AG08396 (cell line): ENCODE data around the gene NUP188.

Experiments
- DNase-seq: peaks from one replicate; pipeline ENCODE4 v3.0.0; 2012; ENCODE audit warnings: low spot score, mixed read lengths

Gene NUP188

DNA sequence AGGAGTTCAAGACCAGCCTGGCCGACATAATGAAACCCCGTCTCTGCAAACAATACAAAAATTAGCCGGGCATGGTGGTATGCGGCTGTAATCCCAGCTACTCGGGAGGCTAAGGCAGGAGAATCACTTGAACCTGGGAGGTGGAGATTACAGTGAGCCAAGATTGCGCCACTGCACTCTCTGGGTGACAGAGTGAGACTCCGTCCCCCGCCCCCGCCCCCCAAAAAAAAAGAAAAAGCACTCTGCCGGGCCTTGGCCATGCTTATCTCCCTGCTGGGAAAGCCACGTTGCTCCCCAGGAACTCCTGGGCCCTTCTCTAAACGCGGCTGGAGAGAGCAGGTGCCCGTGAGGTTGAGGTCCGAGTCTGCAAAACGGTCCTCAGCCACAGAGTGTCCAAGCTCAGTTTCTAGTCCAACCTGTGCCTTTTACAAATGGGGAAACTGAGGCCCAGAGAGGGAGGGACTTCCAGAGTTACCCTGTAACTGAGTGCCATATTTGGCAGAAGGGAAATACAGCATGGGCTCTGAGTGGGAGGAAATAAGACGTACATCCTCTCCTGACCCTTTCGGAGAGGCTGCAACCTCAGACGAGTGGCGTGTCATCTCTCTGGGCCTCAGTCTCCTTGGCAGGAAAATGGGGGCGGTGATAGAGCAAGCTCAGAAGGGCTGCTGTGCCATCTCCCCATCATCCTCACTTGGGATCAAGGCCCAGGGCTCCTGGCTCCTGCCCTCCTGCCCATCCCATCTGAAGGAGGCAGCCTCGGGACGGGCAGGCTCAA lies 33.3 kb upstream of the NUP188 start:
- DNase-seq: no peak

DNA sequence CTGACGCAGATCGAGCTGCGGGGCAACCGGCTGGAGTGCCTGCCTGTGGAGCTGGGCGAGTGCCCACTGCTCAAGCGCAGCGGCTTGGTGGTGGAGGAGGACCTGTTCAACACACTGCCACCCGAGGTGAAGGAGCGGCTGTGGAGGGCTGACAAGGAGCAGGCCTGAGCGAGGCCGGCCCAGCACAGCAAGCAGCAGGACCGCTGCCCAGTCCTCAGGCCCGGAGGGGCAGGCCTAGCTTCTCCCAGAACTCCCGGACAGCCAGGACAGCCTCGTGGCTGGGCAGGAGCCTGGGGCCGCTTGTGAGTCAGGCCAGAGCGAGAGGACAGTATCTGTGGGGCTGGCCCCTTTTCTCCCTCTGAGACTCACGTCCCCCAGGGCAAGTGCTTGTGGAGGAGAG lies 31.3 kb upstream of the NUP188 start:
- DNase-seq: no peak

DNA sequence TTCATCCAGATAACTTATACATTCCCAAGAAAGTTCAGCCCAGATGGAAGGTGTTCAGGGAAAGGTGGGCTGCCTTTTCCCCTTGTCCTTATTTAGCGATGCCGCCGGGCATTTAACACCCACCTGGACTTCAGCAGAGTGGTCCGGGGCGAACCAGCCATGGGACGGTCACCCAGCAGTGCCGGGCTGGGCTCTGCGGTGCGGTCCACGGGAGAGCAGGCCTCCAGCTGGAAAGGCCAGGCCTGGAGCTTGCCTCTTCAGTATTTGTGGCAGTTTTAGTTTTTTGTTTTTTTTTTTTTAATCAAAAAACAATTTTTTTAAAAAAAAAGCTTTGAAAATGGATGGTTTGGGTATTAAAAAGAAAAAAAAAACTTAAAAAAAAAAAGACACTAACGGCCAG lies 30.8 kb upstream of the NUP188 start:
- DNase-seq: no peak

DNA sequence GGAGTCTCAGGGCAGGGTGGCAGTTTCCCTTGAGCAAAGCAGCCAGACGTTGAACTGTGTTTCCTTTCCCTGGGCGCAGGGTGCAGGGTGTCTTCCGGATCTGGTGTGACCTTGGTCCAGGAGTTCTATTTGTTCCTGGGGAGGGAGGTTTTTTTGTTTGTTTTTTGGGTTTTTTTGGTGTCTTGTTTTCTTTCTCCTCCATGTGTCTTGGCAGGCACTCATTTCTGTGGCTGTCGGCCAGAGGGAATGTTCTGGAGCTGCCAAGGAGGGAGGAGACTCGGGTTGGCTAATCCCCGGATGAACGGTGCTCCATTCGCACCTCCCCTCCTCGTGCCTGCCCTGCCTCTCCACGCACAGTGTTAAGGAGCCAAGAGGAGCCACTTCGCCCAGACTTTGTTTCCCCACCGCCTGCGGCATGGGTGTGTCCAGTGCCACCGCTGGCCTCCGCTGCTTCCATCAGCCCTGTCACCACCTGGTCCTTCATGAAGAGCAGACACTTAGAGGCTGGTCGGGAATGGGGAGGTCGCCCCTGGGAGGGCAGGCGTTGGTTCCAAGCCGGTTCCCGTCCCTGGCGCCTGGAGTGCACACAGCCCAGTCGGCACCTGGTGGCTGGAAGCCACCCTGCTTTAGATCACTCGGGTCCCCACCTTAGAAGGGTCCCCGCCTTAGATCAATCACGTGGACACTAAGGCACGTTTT lies 30.2 kb upstream of the NUP188 start:
- DNase-seq: peak; percentile 86

DNA sequence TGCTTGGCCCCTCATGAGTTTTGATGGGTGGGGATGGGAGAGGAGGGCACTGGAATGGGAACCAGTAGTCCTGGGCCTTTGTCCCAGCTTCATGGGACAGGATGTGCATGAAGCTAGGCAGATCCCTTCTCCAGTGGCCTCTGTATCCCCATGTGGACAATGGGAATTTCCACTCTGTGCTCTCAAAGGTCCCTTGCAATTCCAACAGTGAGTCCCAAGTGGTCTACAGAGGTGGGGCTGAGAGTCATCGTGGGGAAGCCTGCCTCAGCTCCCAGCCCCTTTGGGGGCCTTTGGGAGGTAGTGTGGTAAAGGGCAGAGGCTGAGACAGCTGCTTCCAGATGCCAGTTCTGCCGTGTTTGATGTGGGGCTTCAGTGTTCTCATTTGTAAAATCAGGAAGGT lies 28.6 kb upstream of the NUP188 start:
- no peak for DNase-seq

DNA sequence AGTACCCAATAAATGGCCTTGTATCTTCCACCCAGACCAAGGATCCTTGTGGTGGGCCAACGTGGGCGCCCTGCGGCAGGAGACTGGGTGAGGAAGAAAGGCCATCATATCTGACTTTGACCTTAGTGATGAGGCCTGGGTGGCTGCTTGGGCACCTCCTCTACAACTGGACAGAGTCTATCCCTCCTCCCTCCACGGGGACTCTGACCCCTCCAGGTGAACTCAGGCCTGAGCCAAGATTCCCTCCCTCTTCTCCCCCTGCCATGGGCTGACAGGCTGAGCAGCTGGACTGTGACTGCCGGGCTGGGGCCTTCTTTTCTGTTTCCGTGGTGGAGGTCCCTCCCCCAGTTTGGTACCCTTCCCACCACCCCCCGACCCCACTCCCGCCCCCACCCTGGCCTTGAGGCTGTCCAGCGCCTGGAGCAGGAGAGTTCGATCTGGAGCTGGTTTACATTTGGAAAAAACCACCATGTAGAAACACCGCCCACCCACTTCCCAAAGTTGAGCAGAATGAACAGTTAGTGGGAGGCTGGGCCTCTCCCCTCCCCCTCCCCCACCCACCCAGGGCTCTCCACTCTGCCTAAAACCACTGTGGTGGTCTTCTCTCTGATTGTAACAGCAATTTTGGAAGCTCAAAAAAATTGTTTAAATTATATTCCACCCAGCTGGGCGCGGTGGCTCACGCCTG lies 28.0 kb upstream of the NUP188 start:
- DNase-seq: no peak

DNA sequence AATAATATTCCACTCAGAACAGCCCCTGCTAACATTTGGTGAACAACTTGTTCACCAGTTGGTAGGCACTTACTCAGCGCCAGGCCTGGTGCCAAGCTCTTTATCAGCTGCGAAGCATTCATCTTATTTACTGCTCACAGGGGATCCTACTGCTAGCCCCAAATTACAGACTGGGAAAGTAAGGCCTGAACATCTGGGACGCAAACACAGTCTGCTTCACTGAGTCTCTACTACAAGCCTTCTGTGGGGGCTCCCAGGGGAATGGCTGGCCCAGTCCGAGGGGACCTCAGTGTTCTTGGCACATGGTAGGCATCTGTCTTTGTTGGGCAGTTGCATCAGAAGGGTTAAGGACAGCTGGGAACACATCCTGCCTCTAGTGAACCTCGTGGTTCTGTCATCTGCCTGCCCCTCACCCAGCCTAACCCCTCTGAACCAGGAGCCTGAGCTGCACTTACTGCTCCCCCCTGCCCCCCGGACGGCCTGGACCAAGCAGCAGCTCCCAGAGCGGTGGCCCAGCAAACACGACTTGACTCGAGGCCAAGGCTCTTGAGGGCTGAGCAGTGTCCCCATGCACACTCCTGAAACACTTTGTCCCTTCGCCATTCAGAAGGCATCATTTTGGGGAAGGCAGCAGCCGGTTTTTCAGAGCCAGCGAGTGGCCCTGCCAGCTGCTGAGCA lies 27.0 kb upstream of the NUP188 start, which contains the start of gene PHYHD1:
Gene PHYHD1, plus strand, starts transcription at position 602 of the 678 bp plus-strand sequence. CDS start 1,342 bp downstream, outside the sequence.
- DNase-seq: peak; percentile 75

DNA sequence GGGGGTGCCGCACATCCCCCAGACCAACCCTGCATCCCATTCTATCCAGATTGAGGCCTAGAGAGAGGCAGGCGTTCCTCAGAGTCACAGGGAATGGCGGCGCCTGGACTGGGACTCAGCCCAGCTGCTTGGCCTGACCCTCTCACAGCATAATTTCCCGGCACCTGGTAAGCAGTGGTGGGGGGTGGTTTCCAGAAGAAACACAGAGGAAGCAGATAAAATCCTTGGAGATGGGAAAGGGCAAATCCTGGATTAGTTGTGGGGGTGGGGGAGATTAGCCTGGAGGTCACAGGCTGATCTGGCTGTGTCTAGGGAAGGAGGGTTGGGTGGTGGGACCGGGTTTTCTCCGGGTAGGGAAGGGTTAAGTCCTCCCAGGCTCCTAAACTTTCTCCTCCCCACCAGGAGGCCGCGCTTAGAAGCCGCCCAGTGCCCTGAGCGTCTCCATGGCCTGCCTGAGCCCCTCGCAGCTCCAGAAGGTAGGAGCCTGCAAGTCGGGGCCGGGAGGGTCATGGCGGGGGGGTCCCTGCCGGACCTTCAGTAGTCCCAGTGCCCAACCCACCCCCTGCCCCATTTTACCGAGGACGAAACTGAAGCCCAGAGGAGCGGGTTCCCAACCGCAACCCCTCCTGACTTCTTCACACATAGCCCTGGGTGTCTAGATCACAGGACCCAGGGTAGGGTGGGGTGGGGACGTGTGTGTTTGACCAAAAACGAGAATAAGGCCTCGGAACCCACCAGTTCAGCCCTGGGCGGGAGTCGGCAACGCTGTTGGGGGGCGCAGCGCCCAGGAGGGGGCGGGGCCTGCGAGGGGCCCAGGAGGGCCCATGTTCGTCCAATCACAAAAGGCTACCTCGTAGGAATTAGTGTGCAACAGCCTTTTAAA lies 25.4 kb upstream of the NUP188 start:
- DNase-seq: peak; percentile 79

DNA sequence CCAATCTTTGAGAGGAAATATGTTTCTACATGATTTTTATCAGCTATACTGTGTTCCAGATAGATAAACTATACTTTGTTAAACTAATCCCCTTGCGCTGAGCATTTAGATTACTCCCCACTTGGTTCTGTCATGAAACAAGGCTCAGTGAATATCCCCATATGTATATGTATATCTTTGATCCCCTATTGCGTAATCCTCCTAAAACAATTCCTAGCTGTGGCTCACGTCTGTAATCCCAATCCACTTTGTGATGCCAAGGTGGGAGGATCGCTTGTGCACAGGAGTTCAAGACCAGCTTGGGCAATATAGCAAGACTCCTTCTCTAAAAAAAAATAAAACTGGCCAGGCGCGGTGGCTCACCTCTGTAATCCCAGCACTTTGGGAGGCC lies 24.0 kb upstream of the NUP188 start:
- DNase-seq: no peak

DNA sequence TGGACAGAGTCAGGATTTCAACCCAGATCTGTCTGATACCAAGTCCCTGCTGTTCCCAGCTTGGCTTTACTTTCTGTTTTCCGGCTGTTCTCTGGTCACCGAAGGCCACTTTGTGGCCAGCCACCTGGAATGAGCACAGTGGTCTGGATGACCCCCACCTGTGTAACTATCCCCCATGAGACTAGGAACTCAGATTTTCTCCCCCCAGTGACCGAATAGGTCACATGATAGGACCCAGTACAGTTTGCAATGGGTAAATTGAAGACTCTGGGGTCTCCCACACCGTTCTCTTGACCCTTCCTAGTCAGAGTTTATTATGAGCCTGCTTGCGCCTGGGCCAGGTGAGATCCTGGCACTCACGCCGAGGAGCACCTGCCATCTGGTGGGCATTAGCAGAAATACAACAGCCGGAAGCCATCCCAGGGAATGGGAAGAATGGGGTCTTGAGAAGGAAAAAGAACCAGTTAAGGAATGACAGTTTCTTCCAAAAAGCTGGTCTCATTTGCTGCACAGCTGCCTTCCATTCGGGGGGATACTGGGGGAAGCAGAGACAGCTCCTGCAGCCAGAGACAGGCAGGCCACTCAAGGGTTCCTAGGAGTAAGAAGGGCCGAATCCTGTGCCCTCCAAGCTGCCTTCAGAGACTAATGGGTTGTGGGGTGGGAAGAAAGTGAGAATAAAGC lies 19.6 kb upstream of the NUP188 start:
- peak; percentile 65 for DNase-seq

DNA sequence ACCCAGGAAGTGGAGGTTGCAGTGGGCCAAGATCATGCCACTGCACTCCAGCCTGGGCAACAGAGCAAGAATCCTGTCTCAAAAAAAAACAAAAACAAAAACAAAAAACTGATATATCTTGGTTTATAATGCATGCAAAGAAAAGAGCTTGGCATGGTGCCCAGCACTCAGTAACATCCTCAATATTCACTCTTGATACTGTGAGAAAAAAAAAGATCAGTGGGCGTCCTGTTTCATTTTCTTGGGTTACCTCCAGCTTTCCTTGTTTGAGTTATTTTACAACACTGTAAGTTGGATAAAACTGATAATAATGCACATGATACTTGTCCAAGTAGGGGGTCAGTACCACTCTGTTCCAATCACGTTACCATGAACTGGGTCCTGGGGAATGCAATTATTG lies 18.9 kb upstream of the NUP188 start:
- DNase-seq: no peak

DNA sequence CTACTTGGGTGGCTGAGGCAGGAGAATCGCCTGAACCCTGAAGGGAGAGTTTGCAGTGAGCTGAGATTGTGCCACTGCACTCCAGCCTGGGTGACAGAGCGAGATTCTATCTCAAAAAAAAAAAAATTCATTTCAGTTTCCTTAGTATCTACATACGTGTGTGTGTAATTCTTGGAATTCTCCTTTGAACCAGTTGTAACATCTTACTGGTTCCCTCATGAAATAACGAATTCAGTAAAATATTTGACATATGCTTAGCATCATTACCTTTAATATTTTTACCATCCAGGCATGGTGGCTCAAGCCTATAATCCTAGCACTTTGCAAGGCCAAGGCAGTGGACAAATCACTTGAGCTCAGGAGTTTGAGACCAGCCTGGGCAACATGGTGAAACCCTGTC lies 17.9 kb upstream of the NUP188 start:
- DNase-seq: no peak

DNA sequence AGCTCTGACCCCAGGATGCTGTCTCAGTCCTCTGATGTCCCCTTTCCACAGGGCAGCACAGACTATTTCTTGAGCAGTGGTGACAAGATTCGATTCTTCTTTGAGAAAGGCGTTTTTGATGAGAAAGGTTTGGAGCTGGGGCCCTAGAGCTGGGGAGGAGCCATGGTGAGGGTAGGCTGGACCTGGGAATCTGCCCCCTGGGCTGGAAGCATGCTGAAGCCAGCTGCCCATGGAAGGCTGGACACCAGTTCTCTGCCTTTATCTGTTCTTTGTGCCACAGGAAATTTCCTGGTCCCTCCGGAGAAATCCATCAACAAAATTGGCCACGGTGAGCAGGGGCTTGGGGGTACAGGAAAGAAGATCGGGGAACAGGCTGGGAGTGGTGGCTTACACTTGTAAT lies 13.8 kb upstream of the NUP188 start:
- no peak for DNase-seq

DNA sequence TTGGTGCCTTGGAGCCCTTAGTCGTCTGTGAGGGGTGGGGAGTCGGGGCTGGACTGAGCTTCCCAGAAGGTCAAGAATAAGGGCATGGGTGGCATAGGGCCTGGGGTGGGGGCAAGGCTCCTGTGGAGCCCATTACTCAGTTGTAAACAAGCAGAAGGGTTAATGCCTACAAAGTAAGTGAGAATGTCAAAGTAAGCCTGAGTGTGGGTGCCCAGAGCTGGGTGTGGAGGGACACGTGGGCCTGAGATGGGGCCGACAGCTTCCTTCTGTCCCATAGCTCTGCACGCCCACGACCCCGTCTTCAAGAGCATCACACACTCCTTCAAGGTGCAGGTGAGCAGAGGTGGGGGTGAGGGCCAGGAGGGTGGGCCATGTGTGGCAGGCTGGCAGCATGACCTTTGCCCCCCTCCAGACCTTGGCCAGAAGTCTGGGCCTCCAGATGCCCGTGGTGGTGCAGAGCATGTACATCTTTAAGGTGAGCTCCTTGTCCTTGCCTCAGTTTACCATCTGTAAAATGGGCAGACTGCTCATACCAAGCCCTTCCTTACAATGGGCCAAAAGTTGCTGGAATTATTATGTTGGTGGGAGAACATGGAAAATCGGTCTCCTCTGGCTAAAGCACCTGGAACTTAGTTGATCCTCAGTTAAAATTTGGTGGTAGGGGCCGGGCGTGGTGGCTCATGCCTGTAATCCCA lies 11.2 kb upstream of the NUP188 start:
- no peak for DNase-seq

DNA sequence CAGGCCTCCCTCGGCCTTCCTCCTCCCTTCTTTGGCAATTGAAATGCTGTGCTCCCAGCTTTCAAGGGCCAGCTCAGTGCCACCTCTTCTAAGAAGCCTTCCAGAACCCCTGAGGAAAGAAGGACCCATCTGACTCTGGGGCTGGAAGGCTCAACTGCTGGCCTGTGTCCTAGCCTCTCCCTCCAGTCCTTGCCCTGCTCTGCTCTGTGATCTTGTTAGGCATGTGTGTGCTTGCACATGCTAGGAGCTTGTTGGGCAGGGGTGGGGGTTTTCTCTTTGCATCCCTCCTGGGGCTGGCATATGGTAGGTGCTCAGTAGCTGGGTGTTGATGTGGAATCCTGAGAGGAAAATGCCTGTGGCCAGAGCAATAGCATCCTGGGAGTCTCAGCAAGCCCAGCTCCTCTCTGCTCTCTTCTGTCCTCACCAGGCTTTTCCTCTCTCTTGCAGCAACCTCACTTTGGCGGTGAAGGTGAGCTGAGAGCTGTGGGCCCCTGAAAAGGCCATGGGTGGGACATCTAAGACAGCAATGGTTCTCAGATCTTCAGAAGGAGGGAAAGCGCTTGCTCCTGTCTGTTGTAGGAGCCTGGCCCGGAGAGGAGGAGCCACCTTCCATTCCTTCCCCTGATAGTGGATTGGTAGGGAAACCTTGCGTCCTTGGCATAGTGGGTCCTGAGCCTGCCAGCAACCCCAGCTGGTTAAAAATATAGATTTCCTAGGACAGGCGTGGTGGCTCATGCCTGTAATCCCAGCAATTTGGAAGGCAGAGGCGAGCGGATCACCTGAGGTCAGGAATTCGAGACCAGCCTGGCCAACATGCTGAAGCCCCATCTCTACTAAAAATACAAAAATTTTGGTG lies 10.0 kb upstream of the NUP188 start:
- DNase-seq: no peak

DNA sequence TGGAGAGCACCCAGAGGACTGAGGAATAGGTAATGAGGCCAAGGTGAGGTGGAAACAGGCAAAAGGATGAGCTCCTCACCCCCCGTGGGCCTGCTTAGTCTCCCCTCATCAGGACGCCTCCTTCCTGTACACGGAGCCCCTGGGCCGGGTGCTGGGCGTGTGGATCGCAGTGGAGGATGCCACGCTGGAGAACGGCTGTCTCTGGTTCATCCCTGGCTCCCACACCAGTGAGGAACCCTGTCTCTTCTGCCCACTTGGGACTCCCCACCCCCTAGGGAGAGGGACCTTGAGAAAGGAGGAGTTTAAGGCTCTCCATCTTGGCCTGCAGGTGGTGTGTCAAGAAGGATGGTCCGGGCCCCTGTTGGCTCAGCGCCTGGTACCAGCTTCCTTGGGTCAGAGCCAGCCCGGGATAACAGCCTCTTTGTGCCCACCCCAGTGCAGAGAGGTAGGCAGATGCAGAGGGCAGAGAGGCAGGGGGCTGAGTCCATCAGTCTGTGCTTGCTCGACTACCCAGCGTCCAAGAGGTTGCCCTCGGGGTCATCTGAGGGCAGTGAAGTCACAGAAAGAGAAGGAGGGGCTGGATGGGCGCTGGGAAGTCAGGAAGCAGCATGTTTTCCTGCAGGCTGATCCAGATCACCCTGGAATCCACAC lies 7.1 kb upstream of the NUP188 start:
- DNase-seq: no peak

DNA sequence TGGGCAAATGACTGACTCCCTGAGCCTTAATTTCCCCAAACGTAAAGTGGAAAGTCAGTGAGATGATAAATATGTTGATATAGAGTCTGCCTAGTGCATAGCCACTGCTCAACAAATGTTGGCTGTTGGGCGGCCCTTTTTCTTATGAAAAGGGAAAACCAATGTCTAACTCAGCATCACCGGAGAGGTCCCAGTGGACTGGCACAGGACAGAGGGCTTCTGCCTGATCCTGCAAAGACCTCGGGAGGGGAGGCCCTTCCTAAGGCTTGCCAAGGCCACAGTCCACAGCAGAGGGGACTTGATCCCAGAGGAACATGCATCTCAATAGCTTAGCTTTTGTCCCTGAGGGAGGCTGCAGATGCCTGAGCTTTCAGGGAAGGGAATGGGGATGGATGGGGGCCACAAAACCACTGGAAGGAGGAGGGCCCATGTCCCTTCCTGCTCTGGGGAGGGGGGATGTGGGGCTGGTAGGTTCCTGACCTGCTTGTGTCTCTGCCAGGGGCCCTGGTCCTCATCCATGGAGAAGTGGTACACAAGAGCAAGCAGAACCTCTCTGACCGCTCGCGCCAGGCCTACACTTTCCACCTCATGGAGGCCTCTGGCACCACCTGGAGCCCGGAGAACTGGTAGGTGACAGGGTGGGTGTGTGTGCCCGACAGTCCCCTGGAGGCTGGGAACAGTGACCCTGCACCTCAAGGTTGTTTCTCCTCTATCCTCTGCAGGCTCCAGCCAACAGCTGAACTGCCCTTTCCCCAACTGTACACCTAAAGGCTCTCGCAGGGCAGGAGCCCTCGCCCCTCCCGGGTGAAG lies 6.3 kb upstream of the NUP188 start:
- no peak for DNase-seq
